Suprapubic skin (tissue), 3 donors: Measurements from ENCODE around the gene DUSP10.

Experiments
- POLR2A ChIP-seq, 2 donors: fragments of 450-650 bp; IDR thresholded peaks; one replicate each; pipeline ENCODE4 v1.6.1; 2017; ENCODE audit warnings: antibody characterized with exemption in 2 of 2, mild to moderate bottlenecking in 2 of 2, moderate library complexity in 2 of 2
- TF ChIP-seq, protein P1 (sequence below), 2 donors: fragments of 200-600 bp in 1 of 2; fragments of 450-650 bp in 1 of 2; sonication (generic) in 1 of 2; IDR thresholded peaks; one replicate each; pipeline ENCODE4 v1.5.1; 2016 to 2019; ENCODE audit warnings: antibody characterized with exemption in 2 of 2, mild to moderate bottlenecking in 1 of 2, moderate library complexity in 1 of 2

GRCh38 chr1:221759436-221759835, 17.5 kb upstream of the DUSP10 start:
- TF ChIP-seq POLR2A (IDR thresholded peaks at IDR 0.05): no peak
- TF ChIP-seq, protein P1, sequence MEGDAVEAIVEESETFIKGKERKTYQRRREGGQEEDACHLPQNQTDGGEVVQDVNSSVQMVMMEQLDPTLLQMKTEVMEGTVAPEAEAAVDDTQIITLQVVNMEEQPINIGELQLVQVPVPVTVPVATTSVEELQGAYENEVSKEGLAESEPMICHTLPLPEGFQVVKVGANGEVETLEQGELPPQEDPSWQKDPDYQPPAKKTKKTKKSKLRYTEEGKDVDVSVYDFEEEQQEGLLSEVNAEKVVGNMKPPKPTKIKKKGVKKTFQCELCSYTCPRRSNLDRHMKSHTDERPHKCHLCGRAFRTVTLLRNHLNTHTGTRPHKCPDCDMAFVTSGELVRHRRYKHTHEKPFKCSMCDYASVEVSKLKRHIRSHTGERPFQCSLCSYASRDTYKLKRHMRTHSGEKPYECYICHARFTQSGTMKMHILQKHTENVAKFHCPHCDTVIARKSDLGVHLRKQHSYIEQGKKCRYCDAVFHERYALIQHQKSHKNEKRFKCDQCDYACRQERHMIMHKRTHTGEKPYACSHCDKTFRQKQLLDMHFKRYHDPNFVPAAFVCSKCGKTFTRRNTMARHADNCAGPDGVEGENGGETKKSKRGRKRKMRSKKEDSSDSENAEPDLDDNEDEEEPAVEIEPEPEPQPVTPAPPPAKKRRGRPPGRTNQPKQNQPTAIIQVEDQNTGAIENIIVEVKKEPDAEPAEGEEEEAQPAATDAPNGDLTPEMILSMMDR (IDR thresholded peaks at IDR 0.05): no peak
